HuH-7.5 (cell line): ENCODE measurements around the gene ABI3BP.
"Not testable (repeated sequence)": the region's sequence is repeated elsewhere in the genome, so short reads cannot be mapped to it uniquely, and the experiment has no call there.

Experiments used
- DNase-seq: peaks from one replicate; pipeline ENCODE4 v3.0.0; 2011; ENCODE audit warnings: low spot score

Gene ABI3BP

DNA sequence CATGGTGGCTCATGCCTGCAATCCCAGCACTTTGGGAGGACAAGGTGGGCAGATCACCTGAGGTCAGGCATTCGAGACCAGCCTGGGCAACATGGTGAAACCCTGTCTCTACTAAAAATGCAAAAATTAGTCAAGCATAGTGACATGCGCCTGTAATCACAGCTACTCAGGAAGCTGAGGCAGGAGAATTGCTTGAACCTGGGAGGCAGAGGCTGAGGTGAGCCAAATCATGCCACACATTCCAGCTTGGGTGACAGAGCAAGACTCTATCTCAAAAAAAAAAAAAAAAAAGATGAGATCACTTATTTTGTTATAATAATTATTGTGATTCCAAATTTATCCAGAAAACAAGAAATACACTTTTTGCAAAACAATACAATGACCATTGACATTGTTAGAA is 47.1 kb downstream of the ABI3BP start:
- not testable (repeated sequence) for DNase-seq

DNA sequence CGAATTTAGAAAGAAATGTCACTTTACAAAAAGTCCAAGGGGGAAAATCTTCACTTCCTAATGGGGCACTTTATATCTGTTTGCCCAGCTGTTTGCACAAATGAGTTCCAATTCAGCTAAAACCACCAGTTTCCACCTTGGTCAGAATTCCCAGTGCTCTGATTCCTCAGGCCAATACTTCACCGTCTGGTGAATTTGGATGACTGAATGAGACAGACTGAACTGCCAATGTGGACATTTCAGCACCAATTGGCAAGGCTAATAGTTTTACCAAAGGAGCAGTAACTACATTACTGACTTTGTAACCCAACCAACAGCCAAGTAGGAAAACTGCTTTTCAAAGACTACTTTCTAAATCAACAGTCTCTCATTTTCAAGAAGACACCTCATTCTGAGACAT is 51.8 kb downstream of the ABI3BP start:
- DNase-seq = no peak

DNA sequence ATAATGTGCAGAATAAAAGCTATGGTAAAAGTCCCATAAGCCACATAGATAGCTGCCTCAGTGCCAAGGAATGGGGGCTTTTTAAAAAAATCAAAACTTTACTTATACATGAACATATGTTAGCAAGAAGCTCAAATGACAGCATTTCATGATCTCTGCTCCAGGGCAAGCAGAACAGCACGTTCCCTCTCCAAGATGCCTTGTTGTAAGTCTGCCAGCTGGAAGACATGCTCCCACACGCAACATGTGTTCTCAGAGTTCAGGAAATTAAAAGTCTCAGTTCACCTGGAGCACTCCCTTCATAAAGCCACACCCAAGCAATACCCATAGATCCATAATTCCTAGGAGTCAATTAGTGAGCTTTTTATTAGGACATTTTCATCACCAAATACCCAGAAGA is 52.2 kb downstream of the ABI3BP start:
- no peak for DNase-seq

DNA sequence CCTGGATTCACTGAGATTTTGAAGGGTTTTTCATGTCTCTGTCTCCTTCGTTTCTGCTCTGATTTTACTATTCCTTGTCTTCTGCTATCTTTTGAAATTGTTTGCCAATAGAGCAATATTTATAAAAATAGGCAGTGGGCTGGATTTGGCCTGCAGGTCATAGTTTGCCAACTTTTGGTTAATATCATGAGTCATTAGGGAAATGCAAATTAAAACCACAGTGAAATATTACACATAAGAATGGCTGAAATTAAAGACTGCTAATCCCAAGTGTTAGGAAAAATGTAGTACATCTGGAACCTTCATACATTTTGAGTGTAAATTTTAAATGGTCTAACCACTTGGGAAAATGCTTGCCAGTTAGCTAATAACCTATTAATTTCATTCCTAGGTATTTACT is 56.3 kb downstream of the ABI3BP start:
- DNase-seq = no peak

DNA sequence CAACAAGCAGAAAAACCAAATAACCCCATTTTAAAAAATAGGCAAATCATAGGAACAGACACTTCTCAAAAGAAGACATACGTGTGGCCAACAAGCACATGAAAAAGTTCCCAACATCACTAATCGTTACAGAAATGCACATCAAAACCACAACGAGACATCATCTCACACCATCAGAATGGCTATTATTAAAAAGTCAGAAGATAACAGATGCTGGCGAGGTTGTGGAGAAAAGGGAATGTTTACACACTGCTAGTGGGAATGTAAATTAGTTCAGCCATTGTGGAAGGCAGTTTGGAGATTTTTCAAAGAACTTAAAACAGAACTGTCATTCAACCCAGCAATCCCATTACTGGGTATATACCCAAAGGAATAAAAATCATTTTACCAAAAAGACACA is 60.7 kb downstream of the ABI3BP start:
- no peak for DNase-seq

DNA sequence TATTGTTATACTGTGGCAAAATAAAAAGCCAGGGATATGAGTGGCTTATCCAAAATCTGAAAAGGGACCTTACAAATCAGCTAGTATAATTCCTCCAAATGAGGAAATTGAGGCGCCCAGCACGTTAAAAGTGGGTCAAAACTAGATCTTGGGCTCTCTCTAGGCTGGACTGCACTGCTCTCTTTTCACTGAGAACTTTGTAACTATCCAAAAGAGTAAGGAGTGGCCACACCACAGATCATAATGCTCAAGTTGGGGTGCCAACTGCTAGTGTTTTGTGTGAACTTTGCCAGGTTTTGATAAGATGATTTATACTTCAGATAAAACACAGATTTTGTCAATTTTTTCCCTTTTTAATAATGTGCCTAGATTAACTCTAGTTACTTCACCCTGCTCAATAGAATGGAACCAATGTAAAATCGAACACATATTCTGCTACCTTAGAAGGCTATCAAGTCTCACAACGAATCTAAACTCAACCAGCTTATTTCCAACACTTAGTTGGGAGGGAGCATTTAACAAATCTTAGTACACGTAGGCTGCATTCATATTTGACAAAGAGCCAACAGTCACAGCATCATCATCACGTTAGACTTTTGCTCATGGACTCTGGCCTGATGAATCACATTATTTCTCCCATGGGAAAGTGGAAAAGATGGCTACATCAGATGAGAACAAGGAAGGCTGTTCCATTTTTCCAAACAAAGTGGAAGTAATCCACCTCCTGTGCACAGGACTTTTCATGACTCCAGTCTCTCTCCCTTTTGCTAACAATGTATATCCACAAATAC is 64.4 kb downstream of the ABI3BP start:
- DNase-seq = no peak

DNA sequence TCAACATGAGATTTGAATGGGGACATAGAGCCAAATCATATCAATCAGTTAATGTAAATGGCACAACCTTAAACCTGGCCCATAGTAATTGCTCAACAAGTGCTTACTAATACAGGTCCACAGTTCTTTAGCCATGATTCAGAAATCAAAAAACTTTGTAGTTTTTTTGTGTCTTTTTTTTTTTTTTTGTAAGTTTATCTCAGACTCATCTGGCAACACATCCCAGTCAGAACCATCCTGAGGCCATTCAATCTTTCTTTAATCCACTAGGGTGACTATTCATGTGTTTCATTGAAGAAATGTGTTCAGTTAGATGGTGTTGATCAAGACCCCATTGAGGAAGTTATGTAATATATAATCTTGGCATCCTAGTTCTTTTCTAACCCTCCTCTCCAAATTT is 65.4 kb downstream of the ABI3BP start:
- DNase-seq = no peak

DNA sequence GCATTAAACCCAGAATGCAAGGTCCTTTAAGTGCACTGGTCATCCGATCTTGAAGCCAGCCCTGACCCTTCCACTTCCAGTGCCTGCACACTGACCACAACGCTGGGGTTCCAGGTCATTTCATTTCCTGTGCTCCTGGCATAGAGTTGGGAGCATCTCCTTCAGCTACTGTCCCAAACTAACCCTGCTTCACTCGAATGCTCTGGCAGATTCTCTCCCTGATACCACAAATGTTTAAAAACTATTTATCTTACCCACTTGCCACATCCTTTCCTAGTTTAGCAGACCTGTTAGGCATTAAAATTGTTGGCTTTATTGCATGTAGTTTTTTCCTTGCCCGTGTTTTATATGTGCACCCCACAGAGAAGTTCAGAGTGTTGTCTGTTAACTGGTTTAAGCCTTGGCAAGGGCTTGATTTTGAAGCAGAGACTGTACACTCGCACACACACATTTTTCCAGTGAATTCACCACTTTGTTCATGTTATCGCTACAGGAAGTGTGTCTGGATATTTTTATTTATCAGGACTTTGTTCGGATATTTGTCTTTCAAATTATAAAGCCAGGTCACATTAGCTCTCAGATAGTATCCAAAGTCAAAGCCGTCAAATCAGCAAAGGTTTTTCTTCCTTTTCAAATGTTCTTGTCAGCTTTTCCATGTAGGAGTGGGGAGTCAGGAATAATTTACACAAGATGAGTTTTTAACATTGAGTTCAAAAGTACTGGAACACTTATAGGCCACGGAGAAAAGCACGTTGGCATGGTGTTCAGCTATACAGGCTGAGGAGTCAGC is 77.3 kb downstream of the ABI3BP start:
- no peak for DNase-seq

DNA sequence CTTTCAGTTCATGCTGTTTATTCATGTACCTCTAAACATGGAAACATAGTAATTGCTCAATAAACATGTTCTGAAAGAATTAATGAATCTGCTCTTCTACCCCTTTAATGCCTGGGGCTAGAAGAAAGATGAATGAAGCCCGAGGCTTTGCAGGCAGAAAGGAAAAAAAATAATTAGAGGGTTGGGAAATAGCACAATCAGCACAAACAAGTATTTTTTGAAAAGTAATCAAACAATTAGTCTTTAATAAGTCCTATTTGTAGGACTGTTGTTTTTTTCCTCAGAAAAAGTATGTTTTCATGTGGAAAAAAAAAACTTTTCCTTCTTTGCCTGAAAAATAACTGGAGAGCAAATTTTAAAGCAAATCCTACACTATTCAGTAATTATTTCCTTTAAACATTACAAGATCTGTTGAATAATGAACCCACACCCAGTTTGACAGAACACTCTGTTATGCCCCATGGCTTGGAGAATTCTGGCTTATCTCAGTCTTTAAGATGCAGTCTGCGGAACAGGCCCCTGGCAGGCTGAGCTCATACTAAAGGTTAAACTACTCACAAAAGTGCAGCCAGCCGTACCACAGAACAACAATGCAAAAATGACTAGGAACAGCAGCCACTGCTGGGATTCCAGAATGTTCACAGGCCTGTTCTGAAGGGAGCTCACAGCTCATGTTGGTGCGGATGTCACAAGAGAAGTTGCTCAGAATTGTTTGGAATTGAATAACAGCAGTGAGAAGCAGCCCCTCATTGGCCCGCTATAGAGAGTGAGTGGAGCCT is 79.2 kb downstream of the ABI3BP start:
- no peak for DNase-seq

DNA sequence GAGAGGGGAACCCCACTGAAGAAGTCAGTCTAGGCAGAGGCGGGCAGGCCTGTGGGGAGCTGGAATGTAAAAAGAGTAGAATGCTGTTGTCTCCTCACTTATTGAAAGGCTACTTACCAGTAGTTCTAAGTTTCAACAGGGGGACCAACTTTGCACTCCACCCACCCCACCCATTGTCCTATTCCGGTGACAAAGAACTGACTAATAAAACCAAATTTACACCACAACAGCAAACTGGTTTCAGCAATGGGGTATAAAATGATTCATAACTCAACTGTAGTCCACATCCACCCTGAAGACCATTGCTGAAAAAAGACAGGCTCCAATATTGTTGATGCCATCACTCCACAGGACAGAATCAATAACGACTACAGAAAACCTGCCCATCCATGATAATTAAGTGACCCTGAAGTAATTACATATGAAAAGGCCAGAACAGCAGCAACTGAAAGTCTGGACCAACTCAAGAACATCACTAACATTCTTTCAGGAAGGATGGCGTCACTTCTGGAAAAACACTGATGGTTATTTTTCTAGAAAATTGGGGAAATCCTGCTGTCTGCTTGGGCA is 80.2 kb downstream of the ABI3BP start:
- no peak for DNase-seq

DNA sequence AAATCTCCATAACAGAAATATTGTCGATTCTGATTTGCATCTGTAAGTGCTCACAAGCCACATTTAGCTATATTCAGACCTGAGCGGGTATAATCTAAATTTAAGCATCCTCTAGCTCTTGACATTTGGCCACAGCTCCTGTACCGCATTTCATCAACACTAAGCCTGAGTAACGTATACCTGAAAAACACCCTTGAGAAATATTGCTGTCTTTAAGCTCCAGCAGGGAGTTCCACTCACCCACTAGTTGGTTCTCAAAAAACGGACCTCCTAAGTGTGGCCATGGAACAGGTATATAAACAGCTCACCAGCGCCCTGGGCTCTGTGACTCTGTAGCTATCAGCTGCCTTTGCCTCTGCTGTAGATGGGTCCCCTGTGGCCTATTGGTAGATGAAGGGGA is 80.7 kb downstream of the ABI3BP start:
- DNase-seq = no peak

DNA sequence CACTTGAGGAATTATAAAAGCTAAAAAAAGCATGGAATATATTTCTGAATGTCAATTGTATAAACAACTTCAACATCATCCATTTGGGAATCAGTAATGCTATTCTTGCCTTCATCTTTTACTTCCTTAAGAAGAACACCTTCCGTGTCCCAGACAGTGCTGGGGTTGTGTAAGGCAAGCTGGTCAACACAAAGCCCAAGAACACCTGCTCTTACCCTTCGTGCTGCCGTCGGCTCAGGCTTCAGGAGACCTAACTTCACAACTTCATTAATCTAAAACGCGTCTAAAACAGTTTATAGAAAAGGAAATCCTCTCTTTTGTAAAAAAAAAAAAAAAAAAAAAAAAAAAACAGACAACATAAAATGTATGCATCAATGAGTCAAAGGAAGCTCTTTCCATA is 81.3 kb downstream of the ABI3BP start:
- DNase-seq = no peak

DNA sequence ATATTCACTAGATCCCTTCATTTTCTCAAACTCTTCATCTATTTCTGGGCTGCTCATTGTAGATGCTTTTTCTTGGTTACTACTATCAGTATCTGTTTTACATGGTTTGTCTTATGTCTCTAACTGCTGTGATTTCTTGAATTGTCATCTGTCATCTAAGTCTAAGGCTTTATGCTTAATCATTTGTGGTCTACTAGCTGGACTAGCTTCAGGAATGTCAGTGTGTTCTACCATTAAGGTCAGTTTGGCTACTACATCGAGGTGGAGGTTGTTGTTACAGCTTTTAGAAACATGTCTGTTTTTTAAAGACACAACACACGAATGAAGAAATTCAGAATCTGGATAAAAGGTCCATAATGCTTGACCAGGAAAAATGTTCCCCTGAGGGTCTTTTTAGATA is 82.2 kb downstream of the ABI3BP start:
- no peak for DNase-seq

DNA sequence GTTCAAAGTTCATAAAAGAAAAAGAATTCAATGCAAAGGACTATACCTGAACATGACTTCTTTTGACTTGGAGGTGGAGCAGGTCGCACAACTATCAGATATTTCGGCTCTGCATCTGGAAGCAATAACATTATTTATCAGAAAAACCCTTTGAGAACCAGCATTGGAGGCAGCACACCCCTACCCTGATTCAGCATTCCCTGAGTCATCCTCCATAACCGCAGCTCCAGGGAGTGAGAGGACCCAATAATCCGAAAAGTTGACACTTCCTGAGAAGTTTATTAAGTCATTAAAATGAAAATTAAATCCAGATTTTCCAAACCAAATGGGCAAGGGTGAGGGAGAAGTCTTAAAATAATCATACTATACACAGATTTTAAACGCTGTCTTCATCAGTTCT is 90.6 kb downstream of the ABI3BP start:
- DNase-seq = no peak

DNA sequence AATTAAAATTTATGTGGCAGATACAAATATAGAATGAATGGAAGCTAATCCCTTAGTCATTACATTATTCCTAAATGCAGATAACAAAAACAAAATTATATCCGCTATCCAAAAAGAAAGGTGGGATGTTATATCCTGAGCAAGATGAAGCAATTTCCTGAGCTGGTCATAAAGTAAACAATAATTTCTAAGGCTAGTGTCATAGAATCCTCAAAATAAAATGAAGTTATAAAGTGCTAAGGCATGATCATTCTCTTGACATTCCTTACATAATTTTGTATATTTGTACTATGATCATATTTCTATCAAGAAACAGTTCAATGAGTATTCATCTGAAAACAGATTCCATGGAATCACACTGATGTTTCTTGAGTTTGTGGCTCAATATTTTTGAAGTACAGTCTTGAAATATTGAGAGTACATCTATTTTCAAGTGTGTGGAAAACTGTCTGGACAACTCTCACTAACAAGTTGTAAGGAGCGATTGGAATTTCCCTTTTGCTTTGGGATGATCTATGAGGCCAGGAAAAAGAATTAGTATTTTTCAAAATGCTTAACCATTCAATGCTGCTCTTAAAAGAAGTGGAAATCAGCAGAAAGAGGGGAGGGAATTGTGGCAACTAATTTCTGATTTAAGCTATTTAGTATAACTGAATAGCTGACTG is 92.4 kb downstream of the ABI3BP start:
- DNase-seq = no peak

DNA sequence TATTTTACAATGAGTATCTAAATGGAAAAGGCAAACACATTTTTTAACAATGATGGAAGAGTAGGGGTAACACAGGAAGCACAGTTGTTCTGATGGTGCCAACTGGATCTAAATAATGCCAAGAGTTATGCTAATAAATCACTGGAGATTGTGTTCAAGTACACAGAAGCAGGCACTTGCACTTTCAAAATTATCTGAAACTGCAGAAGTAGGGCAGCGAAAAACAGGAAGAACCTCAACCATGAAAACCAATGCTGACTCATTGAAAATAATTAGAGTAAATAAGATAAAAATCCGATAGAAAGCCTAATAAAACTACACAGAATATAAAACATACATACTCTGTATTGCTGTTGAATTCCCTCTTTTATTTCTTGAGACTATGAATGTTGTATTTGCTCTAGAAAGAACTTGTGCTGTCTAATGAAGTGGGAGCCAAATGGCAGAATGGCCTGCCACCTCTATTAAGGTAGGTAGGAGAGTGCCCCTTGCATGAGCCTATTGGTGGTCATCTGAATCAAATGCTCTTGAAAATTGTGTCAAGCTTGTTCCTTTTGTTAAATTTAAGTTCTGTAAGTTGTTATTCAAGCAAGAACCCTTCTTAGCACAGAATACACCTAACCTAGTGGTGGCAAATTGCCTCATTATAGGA is 93.7 kb downstream of the ABI3BP start:
- no peak for DNase-seq

DNA sequence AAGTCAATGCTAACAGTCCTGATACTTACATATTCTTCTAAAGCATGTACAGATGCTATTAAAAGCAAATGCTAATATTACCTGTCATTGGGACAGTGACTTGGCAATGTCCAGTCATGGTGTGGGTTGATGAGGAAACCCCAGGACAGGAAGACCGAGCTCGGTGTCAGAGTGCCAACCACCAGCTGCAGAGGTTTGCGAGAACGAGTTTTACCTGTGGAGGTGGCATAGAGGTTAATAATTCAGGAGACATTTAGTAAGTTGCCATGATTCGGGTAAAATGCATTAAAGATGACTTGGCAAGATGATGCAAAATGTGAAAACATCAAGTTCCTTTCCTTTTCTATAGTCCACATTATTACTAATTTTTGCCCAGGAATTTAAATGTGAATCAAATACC is 94.5 kb downstream of the ABI3BP start:
- DNase-seq = no peak

DNA sequence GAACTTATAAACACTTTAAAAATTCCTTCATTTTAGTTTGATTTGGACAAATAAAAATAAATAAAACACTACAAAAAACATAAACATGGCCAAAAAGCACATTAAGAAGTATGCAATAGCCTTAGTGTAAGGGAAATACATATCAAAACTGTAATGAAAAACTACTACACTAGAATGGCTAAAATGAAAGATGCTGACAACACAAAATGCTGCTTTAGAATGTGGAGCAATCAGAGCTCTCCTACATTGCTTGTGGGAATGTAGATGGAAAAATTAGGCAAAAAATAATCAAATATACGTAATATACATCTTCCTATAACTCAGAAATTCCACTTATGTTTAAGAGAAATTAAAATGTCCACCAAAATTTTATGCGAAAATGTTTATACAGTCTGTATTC is 96.2 kb downstream of the ABI3BP start:
- DNase-seq = no peak

DNA sequence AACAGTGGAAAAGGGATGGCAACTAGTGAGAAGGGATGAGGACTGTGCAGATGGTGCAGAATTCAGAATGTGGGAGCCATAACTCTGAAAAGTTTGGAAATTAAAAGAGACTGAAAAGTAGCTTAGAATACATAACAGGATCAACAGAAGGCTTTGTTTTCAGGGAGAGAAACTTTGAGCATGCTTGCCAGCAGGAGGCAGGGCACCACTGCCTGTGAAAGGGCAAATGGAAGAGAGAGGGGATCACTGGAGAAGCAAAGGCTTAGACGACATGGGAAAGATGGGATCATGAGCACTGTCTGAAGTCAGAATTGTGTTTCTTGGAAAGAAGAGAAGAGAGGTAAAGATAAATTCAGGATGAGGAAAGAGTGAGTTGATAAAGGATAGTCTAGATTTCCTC is 99.6 kb downstream of the ABI3BP start:
- DNase-seq = no peak

DNA sequence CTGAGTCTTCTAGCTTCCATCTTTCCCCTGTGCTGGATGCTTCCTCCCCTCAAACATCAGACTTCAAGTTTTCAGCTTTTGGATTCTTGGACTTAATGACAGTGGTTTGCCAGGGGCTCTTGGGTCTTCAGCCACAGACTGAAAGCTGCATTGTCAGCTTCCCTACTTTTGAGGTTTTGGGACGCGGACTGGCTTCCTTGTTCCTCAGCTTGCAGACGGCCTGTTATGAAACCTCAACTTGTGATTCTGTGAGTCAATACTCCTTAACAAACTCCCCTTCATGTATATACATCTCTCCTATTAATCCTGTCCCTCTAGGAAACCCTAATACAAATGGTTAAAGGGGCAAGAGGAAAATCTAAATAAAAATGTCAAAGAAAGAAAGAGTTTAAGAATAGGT is 100.1 kb downstream of the ABI3BP start:
- DNase-seq = no peak

DNA sequence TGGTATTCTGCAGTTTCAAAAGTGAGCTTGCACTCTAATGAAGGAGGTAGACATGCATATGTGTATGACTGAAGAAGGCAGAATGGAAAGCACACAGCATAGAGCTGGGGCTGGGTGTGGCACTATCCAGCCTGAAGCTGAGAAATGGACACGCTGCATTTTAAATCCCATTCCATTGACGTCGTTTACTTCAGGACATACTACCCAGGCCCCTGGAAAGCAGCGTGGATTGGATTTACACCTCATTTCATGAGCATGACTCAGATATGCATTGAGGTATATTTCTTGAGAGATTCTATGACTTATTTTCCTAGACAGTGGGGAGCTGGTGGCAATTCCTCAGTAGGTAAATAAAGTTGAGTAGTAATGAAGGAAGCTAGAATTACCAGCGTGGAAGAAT is 101.4 kb downstream of the ABI3BP start:
- DNase-seq = no peak

DNA sequence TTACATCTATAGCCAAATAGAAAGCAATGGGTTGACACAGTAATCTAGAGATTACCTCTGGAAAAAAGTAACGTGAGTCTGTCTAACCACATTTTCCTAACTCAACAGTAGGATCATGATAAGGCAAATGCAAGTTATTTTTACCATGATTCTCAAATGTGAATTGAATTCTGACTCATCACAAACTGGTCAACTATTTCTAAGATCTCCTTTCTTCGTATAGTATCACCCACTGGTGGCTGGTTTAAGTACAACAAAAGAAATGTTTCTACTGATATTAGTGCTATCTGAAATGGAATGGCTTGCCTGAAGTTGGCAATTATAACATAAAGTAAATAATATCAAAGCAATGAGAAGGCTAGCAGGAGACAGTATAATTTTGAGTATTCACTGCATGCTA is 102.2 kb downstream of the ABI3BP start:
- DNase-seq = no peak
